Hypothalamus (tissue), 51 donors: ENCODE results near the gene SF3B1.
"Not testable (repeated sequence)": the region's sequence is repeated elsewhere in the genome, so short reads cannot be mapped to it uniquely, and the experiment has no call there.

Experiments
- DNase-seq, 51 donors: peaks; one replicate each; lab custom pipeline; 2025; lab: John Stamatoyannopoulos, UW

SF3B1 gene

GRCh38 chr2:197437380-197437779 is 2.6 kb upstream of the SF3B1 start:
- no peak for DNase-seq

GRCh38 chr2:197435598-197436420 is 981 bp upstream of the SF3B1 start:
- DNase-seq = no peak

- no peak for DNase-seq
Observed at GRCh38 chr2:197433780-197434438, 919 bp downstream of the SF3B1 start.

- DNase-seq = not testable (repeated sequence)
Observed at GRCh38 chr2:197432527-197432926, 2.3 kb downstream of the SF3B1 start.

- no peak for DNase-seq
Observed at GRCh38 chr2:197431858-197432257, 3.0 kb downstream of the SF3B1 start.

GRCh38 chr2:197427986-197428385 is 6.8 kb downstream of the SF3B1 start:
- no peak for DNase-seq

- DNase-seq = no peak
Observed at GRCh38 chr2:197426723-197427603, 7.9 kb downstream of the SF3B1 start.

- DNase-seq = no peak
Observed at GRCh38 chr2:197425550-197425949, 9.3 kb downstream of the SF3B1 start.

GRCh38 chr2:197423307-197423706 is 11.5 kb downstream of the SF3B1 start:
- no peak for DNase-seq

GRCh38 chr2:197419438-197419837 is 15.4 kb downstream of the SF3B1 start:
- no peak for DNase-seq

- DNase-seq = no peak
Observed at GRCh38 chr2:197416268-197416667, 18.6 kb downstream of the SF3B1 start.

GRCh38 chr2:197414515-197414914 is 20.3 kb downstream of the SF3B1 start:
- DNase-seq = no peak

- no peak for DNase-seq
Observed at GRCh38 chr2:197414039-197414438, 20.8 kb downstream of the SF3B1 start.

GRCh38 chr2:197405582-197405981 is 29.2 kb downstream of the SF3B1 start:
- no peak for DNase-seq

- no peak for DNase-seq
Observed at GRCh38 chr2:197399887-197400540, 34.8 kb downstream of the SF3B1 start.

- no peak for DNase-seq
Observed at GRCh38 chr2:197398913-197399312, 35.9 kb downstream of the SF3B1 start.

- DNase-seq = no peak
Observed at GRCh38 chr2:197391220-197391717, 43.6 kb downstream of the SF3B1 start.

GRCh38 chr2:197388866-197389587 is 45.8 kb downstream of the SF3B1 start:
- DNase-seq = no peak

- DNase-seq = no peak
Observed at GRCh38 chr2:197387179-197387578, 47.6 kb downstream of the SF3B1 start.

GRCh38 chr2:197386242-197386641 is 48.6 kb downstream of the SF3B1 start:
- no peak for DNase-seq
